ENCODE results near the gene SLC35F5. TPM values are rescaled to one million over a fixed set of nuclear protein-coding genes. Genes with fewer than 3 reads are reported as not detected.
"Not testable (repeated sequence)": the region's sequence is repeated elsewhere in the genome, so short reads cannot be mapped to it uniquely, and the experiment has no call there.

SLC35F5 gene, protein sequence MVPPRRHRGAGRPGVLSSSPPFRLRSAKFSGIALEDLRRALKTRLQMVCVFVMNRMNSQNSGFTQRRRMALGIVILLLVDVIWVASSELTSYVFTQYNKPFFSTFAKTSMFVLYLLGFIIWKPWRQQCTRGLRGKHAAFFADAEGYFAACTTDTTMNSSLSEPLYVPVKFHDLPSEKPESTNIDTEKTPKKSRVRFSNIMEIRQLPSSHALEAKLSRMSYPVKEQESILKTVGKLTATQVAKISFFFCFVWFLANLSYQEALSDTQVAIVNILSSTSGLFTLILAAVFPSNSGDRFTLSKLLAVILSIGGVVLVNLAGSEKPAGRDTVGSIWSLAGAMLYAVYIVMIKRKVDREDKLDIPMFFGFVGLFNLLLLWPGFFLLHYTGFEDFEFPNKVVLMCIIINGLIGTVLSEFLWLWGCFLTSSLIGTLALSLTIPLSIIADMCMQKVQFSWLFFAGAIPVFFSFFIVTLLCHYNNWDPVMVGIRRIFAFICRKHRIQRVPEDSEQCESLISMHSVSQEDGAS
- 122 and 129 TPM in 2 replicates for total RNA-seq (2014; rRNA removed; shearing (Covaris generic))
- polyA plus RNA-seq (2014; cell fraction: nucleus; rRNA removed) = 71.6 and 104 TPM in 2 replicates

DNA sequence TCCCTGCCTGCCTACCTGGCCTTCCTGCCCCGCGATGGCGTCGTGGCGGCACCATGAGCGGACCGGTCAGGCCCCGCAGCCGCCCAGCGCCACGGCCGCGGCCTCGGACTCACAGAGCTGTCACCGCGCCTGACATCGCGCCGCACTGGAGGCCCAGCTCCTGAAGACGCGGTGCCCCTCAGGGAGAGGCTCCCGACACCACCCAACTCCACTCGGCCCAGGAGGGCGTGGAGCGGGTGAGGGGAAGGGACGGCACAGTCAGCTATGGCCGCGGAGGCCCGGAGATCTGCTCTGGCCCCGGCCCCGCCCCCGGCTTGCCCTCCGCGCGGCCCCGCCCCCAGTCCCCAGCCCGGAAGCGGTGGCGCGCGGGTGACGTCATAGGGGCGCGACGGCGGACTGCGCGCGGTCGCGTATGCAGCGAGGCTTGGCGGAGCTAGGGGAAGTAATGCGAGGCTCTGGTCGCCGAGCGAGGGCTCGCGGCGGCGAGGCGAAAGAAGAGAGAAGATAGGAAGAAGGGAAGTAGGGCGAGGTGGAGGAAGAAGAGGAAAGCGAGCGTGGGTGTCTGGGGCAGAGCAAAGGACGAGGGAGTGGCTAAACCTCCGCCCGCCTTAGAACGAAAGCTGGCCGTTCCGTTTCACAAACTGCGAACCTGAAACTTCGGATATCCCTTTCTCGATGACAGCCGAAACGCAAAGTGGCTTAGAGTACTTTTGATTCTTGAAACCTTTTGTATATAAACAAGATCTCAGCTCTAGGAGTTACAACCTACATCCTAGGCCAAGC is at the start of gene SLC35F5:
Gene SLC35F5 (minus strand): TSS at position 288 of the 783 bp plus-strand sequence. CDS start 233 bp downstream, at position 55.
- DNase-seq (ENCODE audit: extremely low read depth, low read depth) = peak; percentile 86

DNA sequence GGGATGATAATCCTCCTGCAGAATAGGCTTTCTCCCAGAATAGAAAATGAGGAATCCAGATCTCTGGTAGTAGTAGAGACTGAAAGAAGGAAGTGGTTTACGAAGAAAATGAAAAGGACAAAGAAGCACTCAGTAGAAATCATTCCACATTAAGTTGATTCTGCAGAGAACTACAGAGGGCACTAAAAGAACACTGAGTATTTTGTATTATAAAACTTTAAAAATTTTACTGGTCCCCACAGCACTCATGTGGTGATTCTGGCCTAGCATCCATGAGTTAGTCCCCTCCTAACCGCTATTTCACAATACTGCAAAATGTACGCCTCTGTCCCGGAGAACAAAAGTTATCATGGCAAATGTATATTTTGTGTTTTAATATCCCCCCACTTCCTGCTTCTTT is 42.9 kb upstream of the SLC35F5 start:
- no peak for DNase-seq (ENCODE audit: extremely low read depth, low read depth)

DNA sequence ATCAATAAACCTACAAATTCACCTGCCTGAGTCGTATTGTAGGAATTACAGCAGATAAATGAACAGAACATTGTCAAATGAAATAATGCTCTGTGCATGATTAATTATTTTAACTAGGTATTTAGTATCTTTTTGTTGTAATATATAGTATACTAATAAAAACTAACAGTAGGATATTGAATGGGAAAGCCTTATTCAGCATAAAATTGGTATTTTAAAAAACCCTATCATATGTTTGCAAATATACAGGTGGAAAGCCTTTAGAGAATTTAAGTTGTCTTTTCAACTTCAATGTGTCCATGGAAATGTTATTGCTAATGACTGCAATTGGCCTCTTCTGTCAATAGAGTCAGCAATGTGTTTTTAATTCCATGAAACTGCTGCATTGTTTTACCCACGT is 40.8 kb upstream of the SLC35F5 start:
- no peak for DNase-seq (ENCODE audit: extremely low read depth, low read depth)

DNA sequence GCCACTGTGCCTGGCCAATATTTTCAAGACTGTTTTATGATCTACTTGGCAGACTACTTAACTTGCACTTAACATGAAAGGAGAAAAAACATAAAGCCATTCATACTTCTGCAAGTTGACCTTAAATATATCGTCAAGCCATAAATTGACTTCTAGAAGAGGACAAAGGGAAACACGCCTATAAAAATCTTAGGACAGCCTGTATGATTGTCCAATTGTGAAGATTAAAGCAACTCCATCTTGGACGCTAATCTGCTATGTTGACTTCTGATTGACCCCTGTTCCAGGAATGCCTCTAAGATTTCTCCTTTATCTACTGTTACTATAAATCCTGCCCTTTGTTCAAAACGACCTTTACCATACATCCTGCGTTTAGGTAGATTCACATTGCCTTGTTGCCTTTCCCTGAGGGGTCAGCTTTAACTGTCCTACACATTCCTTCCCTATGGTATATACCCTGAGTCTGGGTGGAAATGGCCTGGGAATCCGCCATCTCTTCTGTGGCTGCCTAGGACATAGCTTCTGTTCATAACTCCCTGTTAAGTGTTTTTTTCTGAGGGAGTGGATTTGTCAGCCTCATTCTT is 40.2 kb upstream of the SLC35F5 start:
- DNase-seq (ENCODE audit: extremely low read depth, low read depth) = no peak

DNA sequence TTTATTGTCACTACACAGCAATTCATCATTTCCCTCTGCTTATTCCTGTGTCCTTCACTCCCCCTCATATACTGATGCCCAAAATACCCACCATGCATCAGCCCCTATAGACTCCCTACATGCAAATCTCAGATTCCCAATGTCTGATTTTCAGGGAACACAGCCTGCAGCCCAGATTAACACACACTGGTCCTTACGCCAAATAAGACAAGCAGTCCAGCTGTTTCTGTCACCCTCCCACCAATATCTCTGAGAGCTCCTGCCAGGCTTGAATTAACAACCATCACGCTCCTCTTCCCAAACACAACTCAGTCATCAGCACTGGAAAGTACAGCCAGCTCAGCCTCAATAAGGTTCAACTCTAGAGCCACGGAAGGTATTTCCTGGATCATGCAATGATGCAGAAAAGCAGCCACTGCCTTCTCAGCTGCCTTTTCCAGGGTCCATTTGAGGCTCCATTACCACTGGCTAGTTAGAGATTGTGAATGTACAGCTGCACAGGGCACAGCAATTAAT is 39.0 kb upstream of the SLC35F5 start:
- DNase-seq (ENCODE audit: extremely low read depth, low read depth) = no peak

DNA sequence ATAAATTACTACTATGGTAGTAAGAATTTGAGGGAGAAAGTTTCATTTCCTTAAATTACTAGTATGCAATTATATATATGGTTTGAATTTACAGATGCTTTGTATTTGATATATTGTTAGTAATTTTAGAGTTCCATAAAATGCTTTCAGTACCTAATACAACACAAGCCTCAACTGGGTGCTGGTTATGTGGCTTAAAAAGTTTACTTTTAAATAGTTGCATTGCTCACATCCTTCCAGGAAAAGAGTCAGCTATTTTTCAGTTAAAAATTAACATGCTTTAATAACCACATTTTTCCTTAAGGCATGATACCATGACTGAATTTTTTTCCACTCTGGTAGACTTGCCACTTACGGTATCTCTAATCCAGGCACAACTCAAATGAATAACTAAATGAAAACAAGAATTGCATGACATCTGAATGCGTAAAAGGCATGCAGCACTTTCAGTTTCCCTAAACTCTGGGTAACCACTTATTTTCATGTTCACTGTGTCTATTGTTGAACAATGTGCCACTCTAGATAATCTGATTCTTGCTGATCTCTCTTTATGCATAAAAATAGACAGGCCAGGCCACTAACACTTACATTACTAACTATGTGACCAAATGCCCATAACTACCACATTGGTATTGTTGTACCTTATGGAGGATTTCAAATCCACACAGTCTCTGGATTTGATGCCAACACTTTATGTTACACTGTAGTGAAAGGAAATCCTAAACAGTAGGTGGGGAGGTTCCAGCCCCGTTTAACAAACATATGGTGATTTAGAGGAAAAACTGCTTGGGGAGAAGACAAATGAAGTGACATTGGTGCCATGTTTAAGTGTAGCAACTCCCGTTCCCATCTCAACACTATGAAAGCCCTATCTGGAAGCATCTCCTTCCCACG is 35.5 kb upstream of the SLC35F5 start:
- no peak for DNase-seq (ENCODE audit: extremely low read depth, low read depth)

DNA sequence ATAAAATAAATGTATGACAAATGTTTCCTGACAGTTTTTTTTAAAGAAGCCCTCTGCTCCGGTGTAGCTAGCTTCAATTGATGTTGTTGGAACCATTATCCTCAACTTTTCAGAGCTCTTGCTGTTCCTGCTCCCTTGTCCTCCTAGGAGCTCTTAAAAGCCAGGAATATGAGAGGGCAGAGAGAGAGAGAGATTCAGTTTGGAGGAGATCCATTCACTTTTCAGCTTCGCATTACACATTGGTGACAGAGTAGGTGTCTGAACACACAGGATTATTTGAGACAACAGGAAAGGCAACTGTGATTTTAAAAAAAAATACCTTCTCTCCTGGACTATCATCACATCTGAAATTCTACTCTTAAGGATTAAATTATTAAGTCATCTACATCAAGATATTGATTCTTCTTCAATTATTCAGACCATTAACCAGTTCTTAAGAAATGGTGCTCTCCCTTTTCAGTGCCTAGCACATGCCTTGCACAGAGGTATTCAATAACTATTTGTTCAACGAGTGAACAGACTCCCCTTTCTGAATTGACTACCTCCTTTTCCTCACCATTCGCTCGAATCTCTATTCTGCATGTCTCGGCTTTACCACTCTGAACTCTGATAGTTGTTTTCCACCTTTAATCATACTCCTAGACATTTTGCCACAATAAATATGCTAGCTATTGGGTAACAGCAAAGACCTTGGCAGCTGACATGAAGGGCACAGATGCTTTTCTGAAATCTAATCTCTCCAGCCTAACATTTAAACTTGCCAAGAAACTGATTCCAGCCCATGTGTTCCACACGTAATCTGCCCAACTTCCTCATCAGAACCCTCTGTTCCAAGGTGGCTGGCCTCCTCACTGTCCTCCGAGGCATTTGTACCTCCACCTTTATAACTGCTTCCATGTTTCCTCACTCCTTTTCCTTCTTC is 28.6 kb upstream of the SLC35F5 start:
- no peak for DNase-seq (ENCODE audit: extremely low read depth, low read depth)

DNA sequence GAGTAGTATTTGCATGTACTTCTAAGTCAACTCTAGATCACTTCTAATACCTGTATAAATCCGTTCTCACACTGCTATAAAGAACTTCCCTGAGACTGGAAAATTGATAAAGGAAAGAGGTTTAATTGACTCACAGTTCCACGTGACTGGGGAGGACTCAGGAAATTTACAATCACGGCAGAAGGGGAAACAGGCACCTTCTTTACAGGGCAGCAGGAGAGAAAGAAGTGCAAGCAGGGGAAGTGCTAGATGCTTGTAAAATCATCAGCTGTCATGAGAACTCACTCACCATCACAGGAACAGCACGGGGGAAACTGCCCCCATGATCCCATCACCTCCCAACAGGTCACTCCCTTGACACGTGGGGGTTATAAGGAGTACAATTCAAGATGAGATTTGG is 24.0 kb upstream of the SLC35F5 start:
- no peak for DNase-seq (ENCODE audit: extremely low read depth, low read depth)

DNA sequence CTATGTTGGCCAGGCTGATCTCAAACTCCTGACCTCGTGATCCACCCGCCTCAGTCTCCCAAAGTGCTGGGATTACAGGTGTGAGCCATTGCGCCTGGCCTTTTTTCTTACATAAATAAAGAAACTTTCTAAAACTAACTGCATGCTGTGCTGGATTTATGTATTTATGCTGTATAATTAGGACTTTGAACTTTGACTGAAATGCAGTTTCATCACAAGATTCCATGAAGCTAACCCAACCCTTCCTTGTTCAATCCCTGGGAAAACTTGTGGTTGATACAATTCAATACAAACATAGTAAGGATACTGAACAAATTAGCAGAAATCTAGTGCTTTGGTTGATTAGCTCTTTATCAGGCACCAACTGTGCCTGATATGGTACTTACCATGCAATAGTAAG is 20.9 kb upstream of the SLC35F5 start:
- DNase-seq (ENCODE audit: extremely low read depth, low read depth) = no peak

DNA sequence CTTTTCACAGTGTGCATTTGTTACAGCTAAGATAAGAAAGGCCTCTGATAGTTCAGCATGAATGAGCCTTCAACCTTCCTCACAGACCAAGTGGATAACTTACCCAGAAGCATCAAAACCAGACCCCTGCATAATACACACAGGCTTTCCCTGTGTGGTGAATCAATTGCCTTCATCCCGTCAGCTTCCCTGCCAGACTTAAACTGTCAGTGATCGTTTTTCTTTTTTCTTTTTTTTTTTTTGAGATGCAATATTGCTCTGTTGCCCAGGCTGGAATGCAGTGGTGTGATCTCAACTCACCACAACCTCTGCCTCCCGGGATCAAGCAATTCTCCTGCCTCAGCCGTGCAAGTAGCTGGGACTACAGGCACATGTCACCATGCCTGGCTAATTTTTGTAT is 20.5 kb upstream of the SLC35F5 start:
- no peak for DNase-seq (ENCODE audit: extremely low read depth, low read depth)

DNA sequence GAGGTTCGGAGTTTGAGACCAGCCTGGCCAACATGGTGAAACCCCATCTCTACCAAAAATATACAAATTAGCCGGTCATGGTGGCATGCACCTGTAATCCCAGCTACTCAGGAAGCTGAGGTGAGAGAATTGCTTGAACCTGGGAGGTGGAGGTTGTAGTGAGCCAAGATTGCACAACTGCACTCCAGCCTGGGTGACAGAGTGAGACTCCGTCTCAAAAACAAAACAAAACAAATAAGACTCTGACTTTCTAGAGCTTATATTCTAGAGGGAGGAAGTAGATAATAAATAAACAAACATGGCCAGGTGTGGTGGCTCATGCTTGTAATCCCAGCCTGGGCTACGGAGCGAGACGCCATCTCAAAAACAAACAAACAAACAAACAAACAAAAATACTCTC is 18.2 kb upstream of the SLC35F5 start:
- DNase-seq (ENCODE audit: extremely low read depth, low read depth) = not testable (repeated sequence)

DNA sequence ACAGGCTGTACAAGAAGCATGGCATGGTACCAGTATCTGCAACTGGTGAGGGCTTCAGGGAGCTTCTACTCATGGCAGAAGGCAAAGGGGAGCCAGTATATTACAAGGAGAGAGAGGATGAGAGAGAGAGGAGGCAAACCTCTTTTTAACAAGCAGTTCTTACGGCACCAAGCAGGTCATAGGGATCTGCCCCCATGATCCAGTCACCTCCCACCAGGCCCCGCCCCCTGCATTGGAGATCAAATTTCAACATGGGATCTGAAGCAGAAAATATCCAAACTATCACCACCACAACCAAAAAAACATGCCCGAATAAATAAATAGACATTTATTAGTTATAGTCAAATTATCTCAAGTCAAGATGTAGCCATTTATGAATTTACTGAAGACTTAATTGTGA is 14.5 kb upstream of the SLC35F5 start:
- DNase-seq (ENCODE audit: extremely low read depth, low read depth) = no peak

DNA sequence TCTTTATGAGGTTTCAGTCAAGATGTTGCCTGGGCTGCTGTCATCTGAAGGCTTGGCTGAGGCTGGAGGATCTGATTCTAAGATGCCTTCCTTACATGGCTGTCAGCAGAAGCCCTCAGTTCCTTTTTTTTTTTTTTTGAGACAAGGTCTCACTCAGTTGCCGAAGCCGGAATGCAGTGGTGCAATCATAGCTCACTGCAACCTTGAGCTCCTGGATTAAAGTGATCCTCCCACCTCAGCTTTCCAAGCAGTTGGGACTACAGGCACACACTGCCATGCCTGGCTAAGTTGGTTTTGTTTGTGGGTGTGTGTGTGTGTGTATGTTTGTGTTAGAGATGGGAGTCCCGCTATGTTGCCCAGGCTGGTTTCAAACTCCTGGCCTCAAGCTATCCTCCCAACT is 13.1 kb upstream of the SLC35F5 start:
- DNase-seq (ENCODE audit: extremely low read depth, low read depth) = no peak

DNA sequence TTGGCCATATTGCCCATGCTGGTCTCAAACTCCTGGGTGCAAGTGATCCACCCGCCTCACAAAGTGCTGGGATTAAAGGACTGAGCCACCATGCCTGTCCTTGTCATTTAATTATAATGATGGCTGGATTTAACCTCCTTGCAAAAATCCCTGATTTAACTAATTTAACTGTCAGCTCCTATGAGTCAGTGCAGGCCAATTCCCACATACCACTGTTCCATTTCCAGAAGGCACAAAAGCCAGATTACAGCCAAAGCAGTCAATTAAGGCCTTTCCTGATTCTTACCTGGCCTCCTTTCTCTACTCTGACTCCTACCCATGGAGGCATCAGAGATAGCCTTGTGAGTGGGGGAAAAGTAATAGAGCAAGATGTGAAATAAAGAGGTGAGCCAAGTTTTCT is 12.3 kb upstream of the SLC35F5 start:
- no peak for DNase-seq (ENCODE audit: extremely low read depth, low read depth)

DNA sequence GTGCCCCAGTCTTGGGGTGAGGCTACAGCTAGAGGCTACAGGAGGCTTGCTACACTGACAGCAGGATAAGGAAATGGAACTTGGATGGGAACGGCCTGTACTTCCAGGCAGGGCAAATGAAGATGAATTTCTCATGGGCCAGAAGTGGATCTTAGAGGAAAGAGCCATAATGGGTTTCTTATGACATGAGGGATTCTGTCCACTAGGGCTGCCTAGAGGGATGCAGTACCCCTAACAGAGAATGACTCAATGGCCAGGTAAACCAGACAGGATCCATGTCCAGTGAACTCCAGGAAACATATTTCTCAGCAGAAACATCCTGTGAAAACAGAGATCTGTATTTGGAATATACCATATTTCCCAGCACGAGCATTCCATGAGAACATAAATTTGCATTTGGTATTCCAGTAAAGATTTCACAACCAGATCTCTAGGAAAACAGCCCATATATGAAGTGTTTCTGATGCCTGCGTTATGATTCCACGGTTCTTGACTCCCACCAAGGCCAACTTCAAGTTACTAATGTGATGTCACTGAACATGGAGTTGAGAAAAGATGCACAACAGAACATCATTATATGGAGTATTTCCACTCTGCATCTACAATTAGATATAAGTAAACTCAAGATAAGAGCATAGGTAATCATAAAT is 11.5 kb upstream of the SLC35F5 start:
- no peak for DNase-seq (ENCODE audit: extremely low read depth, low read depth)

DNA sequence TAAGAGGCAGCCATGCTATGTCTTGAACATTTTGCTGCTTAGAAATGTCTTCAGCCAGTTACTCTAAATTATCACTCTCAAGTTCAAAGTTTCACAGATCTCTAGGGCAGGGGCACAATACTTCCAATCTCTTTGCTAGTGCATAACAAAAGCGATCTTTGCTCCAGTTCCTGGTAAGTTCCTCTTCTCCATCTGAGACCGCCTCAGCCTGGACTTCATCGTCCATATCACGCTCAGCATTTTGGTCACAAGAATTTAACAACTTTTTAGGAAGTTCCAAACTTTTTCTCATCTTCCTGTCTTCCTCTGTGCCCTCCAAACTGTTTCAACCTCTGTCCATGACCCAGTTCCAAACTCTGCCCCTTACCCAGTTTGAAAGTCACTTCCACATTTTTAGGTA is 8.8 kb upstream of the SLC35F5 start:
- no peak for DNase-seq (ENCODE audit: extremely low read depth, low read depth)

DNA sequence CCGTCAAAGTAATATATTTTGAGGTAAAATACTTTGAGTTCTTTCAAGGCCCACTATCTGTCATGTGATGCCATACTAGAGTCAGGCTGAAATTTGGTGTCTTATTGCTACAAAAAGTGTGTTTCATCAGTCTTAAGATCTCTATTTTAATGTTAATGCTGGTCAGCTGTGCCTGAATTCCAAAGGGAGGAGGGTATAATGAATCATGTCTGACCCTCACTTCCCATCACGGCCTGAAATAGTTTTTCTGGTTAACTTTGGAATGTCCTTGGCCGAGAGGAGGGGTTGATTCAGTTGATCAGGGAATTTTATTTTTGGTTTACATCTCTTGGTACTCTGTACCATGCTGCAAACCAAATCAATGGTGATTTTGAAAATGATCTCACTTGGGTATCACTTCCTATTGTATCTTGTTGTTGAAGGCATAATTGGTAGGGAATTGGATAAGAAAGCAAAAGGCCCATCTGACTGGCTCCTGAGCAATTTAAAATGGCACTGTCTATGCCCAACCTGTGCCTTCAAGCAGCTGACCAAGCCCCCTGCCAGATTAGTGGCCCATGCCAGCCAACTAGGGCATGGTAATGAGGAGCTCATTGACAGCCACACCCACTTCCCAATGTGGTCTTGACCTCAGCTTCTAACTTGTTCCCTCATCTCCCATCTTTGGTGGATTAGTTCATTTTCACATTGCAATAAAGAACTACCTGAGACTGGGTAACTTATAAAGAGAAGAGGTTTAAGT is 6.1 kb upstream of the SLC35F5 start:
- DNase-seq (ENCODE audit: extremely low read depth, low read depth) = no peak

DNA sequence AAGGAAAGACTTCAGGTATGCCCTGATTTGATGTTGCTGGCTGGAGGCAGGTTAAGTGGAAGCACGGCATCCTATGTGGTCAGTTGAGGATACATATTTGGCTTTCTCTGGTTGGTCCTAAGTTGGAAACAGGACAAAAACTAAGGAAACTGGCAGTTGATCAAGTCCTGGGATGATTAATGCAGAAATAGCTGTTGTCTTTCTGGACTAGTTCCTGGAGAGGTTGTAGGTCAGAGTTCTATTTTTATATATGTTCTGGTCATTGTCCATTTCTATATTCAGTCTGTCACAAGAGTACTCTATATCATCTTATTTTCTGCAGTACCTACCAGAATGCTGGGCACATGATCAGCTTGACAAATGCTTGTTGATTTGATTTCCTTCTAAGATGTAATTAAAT is 4.0 kb upstream of the SLC35F5 start:
- DNase-seq (ENCODE audit: extremely low read depth, low read depth) = no peak

Data from NCI-H460 (cell line).